CD14-positive monocyte (primary cell): ENCODE measurements around the gene PWWP2B. TPM values are rescaled to one million over a fixed set of nuclear protein-coding genes. Genes with fewer than 3 reads are reported as not detected.
A peak's percentile ranks its signal among the peaks of the same experiment; 100 is the strongest.
"Not testable (repeated sequence)": the region's sequence is repeated elsewhere in the genome, so short reads cannot be mapped to it uniquely, and the experiment has no call there.

Experiments used
- DNase-seq, 3 donors: peaks; one replicate each; pipeline ENCODE4 v3.0.0-alpha.2; 2011 to 2022
- H2AFZ ChIP-seq: 2 replicates; pipeline ENCODE4 v1.6.0; 2012; ENCODE audit warnings: mild to moderate bottlenecking, low read depth, low read length, inconsistent platforms; ENCODE audit not compliant: insufficient read depth, poor library complexity, severe bottlenecking
- H3K27ac ChIP-seq, 2 donors: 1 replicate in 1 of 2; 2 replicates in 1 of 2; pipeline ENCODE4 v1.5.1; 2012 to 2013; ENCODE audit warnings: low read length in 2 of 2, control low read depth in 1 of 2, inconsistent platforms in 1 of 2, low read depth in 1 of 2, mild to moderate bottlenecking in 1 of 2
- H3K27me3 ChIP-seq, 2 donors: one replicate each; pipeline versions ENCODE4 v1.6.0 to v1.6.1; 2011 to 2013; ENCODE audit warnings: low read length in 2 of 2; ENCODE audit not compliant: control insufficient read depth in 2 of 2, insufficient read depth in 2 of 2
- H3K36me3 ChIP-seq, 2 donors: replicated peaks in 1 of 2; 1 replicate in 1 of 2; 2 replicates in 1 of 2; pipeline versions ENCODE4 v1.5.1 to v1.6.1; 2012 to 2013; ENCODE audit warnings: low read length in 2 of 2, control low read depth in 1 of 2, inconsistent platforms in 1 of 2, mild to moderate bottlenecking in 1 of 2; ENCODE audit not compliant: insufficient read depth in 2 of 2, control insufficient read depth in 1 of 2
- H3K4me1 ChIP-seq, 2 donors: 1 replicate in 1 of 2; 2 replicates in 1 of 2; pipeline versions ENCODE4 v1.5.1 to v1.6.1; 2012 to 2013; ENCODE audit warnings: low read length in 2 of 2, control low read depth in 1 of 2, inconsistent platforms in 1 of 2, mild to moderate bottlenecking in 1 of 2, moderate library complexity in 1 of 2; ENCODE audit not compliant: insufficient read depth in 2 of 2, control insufficient read depth in 1 of 2
- H3K4me2 ChIP-seq: replicated peaks from 2 replicates; pipeline ENCODE3; 2012; ENCODE audit warnings: low read length, moderate library complexity, mild to moderate bottlenecking; ENCODE audit not compliant: poor library complexity, severe bottlenecking; ENCODE audit errors: extremely low read depth
- H3K4me3 ChIP-seq, 3 experiments: fragments of 200-600 bp in 1 of 3; sonication (generic) in 1 of 3; replicated peaks in 1 of 3; 1 replicate in 2 of 3; 2 replicates in 1 of 3; pipeline ENCODE4 v1.5.1; 2011 to 2013; ENCODE audit warnings: low read length in 3 of 3, mild to moderate bottlenecking in 3 of 3, control low read depth in 2 of 3, low read depth in 2 of 3, inconsistent platforms in 1 of 3, moderate library complexity in 1 of 3
- H3K79me2 ChIP-seq: 2 replicates; pipeline ENCODE4 v1.6.0; 2012; ENCODE audit warnings: mild to moderate bottlenecking, control low read depth, inconsistent platforms, low read length, moderate library complexity; ENCODE audit not compliant: insufficient read depth
- H3K9ac ChIP-seq: 2 replicates; pipeline ENCODE4 v1.6.0; 2017; ENCODE audit warnings: low read length, mild to moderate bottlenecking; ENCODE audit not compliant: insufficient read depth, poor library complexity, severe bottlenecking
- H3K9me3 ChIP-seq, 2 donors: replicated peaks in 1 of 2; 1 replicate in 1 of 2; 2 replicates in 1 of 2; pipeline versions ENCODE4 v1.5.1 to v1.6.1; 2012 to 2013; ENCODE audit warnings: low read length in 2 of 2, control low read depth in 1 of 2; ENCODE audit not compliant: control insufficient read depth in 1 of 2, insufficient read depth in 1 of 2
- H4K20me1 ChIP-seq: 2 replicates; pipeline ENCODE4 v1.6.0; 2012; ENCODE audit warnings: mild to moderate bottlenecking, low read length, control low read depth, moderate library complexity; ENCODE audit not compliant: insufficient read depth
- H3K27ac Mint-ChIP-seq, 7 donors: one replicate each; pipeline ENCODE4 v1.8.0; 2020; ENCODE audit warnings: mild to moderate bottlenecking in 7 of 7, mixed read lengths in 7 of 7, moderate library complexity in 6 of 7, inconsistent platforms in 2 of 7
- H3K27me3 Mint-ChIP-seq, 3 donors: one replicate each; pipeline ENCODE4 v1.8.0; 2021 to 2022; ENCODE audit warnings: low read depth in 3 of 3, mild to moderate bottlenecking in 3 of 3, mixed read lengths in 3 of 3, moderate library complexity in 3 of 3, inconsistent platforms in 1 of 3
- H3K36me3 Mint-ChIP-seq, 2 donors: one replicate each; pipeline ENCODE4 v1.8.0; 2020; ENCODE audit warnings: mixed read lengths in 2 of 2, inconsistent platforms in 1 of 2, mild to moderate bottlenecking in 1 of 2
- H3K4me1 Mint-ChIP-seq: one replicate; pipeline ENCODE4 v1.8.0; 2020; ENCODE audit warnings: mild to moderate bottlenecking, mixed read lengths
- H3K4me3 Mint-ChIP-seq, 2 donors: one replicate each; pipeline ENCODE4 v1.8.0; 2020; ENCODE audit warnings: mild to moderate bottlenecking in 2 of 2, mixed read lengths in 2 of 2, moderate library complexity in 1 of 2
- H3K9me3 Mint-ChIP-seq, 7 donors: one replicate each; pipeline ENCODE4 v1.8.0; 2020 to 2022; ENCODE audit warnings: mixed read lengths in 7 of 7, mild to moderate bottlenecking in 6 of 7, moderate library complexity in 6 of 7, inconsistent platforms in 2 of 7
- WGBS: methylation state at CpG from one replicate; pipeline ENCODE4 v1.1.5; 2013; ENCODE audit warnings: missing lambda C conversion rate; ENCODE audit not compliant: insufficient coverage; 5-methylcytosine and 5-hydroxymethylcytosine counted together
- intact Hi-C, 2 donors: fragments of 100-400 bp; cut with micrococcal nuclease; formaldehyde crosslinking; loops; one replicate each; pipeline versions ENCODE4 v1.15.0 to v1.15.1; 2023
- polyA plus RNA-seq, 3 donors: library from polyadenylated mRNA; depleted of rRNA in 1 of 3; unstranded in 2 of 3; stranded (reverse) in 1 of 3; fragments of 300-500 nt in 2 of 3; fragments of >200 nt in 1 of 3; fragmentation: Illumina TruSeq in 2 of 3; gene quantifications; 1 replicate in 2 of 3; 2 replicates in 1 of 3; pipeline ENCODE4 v1.2.3, GENCODE V29; 2012 to 2021
- TF ChIP-seq, protein P1 (sequence below): fragments of 200-600 bp; IDR thresholded peaks from one replicate; pipeline ENCODE4 v1.8.0; 2022; ENCODE audit warnings: antibody characterized with exemption, mild to moderate bottlenecking

PWWP2B gene
- polyA plus RNA-seq, 3 donors = 2.4 to 6.9 (median 2.7) TPM

DNA sequence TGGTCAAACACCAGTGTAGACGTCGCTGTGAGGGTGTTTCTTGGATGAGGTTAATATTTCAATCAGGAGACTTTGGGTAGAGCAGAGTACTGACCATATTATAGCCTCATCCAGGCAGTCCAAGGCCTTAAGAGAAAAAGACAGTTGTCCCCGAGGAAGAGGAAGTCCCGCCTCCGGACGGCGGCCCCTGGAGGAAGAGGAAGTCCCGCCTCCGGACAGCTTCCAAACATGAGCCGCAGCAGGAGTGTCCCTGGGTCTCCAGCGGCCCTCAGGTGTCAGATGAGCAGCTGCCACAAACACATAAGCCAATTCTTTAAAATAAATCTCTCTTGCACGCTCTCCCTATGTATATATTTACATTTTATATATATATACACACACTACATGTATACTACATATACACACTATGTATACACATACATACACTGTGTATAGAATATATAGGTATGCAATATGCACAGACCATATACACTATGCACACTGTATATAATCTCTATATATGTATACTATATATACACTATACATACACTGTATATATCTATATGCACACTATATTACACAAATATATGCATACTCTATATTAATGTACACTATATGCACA is 37.5 kb downstream of the PWWP2B start:
- Histone ChIP-seq H2AFZ (peak overlapping the region; percentile 81), H3K36me3 (no peaks in the 10 kb centered on the region), H3K4me3 (peak overlapping the region in 1 of 3 experiments; percentile 34), H3K27me3 (no peaks in the 10 kb centered on the region), H3K4me2 (peak overlapping the region; percentile 38), H3K27ac (peak overlapping the region in 1 of 2 donors; percentile 76), H3K9ac (no peak overlapping the region), H3K9me3 (no peaks in the 10 kb centered on the region), H3K4me1 (peaks cover 12 to 13% of the 10 kb centered on the region in 2 donors), H3K79me2 (no peaks in the 10 kb centered on the region), H4K20me1 (no peaks in the 10 kb centered on the region)
- intact Hi-C loops = loop anchor here in 1 of 2 donors (5.0 kb wide), 1 partner anchor 42 kb away; no protein-coding TSS in a partner anchor
- Mint-ChIP-seq H3K27me3 (peaks cover 0 to 2% (median 2%) of the 10 kb centered on the region in 3 donors), H3K4me1 (peaks cover 15% of the 10 kb centered on the region), H3K36me3 (no peaks in the 10 kb centered on the region), H3K4me3 (peak overlapping the region; percentile 31 to 39), H3K27ac (peak overlapping the region in 6 of 7 donors; percentile 22 to 79 (median 58)), H3K9me3 (no peaks in the 10 kb centered on the region)
- peak; percentile 65 to 78 (median 69) for DNase-seq
- 0% methylated on average over 5 of the region's 12 CpGs for WGBS
- TF ChIP-seq, protein P1, sequence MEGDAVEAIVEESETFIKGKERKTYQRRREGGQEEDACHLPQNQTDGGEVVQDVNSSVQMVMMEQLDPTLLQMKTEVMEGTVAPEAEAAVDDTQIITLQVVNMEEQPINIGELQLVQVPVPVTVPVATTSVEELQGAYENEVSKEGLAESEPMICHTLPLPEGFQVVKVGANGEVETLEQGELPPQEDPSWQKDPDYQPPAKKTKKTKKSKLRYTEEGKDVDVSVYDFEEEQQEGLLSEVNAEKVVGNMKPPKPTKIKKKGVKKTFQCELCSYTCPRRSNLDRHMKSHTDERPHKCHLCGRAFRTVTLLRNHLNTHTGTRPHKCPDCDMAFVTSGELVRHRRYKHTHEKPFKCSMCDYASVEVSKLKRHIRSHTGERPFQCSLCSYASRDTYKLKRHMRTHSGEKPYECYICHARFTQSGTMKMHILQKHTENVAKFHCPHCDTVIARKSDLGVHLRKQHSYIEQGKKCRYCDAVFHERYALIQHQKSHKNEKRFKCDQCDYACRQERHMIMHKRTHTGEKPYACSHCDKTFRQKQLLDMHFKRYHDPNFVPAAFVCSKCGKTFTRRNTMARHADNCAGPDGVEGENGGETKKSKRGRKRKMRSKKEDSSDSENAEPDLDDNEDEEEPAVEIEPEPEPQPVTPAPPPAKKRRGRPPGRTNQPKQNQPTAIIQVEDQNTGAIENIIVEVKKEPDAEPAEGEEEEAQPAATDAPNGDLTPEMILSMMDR = no peak

DNA sequence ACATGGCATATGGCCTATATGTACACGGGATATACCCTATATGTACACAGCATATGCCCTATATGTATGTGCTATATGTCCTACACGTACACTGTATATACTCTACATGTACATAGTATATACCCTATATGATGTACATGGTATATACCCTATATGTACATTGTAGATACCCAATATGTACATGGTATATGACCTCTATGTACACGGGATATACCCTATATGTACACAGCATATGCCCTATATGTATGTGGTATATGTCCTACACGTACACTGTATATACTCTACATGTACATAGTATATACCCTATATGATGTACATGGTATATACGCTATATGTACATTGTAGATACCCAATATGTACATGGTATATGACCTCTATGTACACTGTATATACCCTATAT is 38.3 kb downstream of the PWWP2B start:
- H3K4me3 Mint-ChIP-seq, H3K79me2 ChIP-seq, intact Hi-C loops, H3K36me3 ChIP-seq, H3K36me3 Mint-ChIP-seq, H3K9ac ChIP-seq, H3K9me3 ChIP-seq, H3K4me1 Mint-ChIP-seq, H3K4me2 ChIP-seq, H3K9me3 Mint-ChIP-seq, DNase-seq, H2AFZ ChIP-seq, H3K4me1 ChIP-seq, H3K4me3 ChIP-seq, H3K27me3 Mint-ChIP-seq, H4K20me1 ChIP-seq, H3K27ac ChIP-seq, H3K27ac Mint-ChIP-seq, H3K27me3 ChIP-seq: not testable (repeated sequence)
- WGBS = no CpG with 5 or more reads among the region's 5 CpGs

DNA sequence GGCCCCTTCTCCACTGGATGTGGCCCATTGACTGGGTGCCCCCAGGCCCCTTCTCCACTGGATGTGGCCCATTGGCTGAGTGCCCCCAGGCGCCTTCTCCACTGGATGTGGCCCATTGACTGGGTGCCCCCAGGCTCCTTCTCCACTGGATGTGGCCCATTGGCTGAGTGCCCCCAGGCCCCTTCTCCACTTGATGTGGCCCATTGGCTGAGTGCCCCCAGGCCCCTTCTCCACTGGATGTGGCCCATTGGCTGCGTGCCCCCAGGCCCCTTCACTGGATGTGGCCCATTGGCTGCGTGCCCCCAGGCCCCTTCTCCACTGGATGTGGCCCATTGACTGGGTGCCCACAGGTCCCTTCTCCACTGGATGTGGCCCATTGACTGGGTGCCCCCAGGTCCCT is 39.1 kb downstream of the PWWP2B start:
- DNase-seq, intact Hi-C loops, H3K27me3 ChIP-seq, H3K4me2 ChIP-seq, H3K36me3 Mint-ChIP-seq, H3K79me2 ChIP-seq, H3K4me3 ChIP-seq, H3K9ac ChIP-seq, H3K27me3 Mint-ChIP-seq, H3K9me3 ChIP-seq, H2AFZ ChIP-seq, H3K4me3 Mint-ChIP-seq, H4K20me1 ChIP-seq, H3K27ac ChIP-seq, H3K36me3 ChIP-seq, H3K9me3 Mint-ChIP-seq, H3K4me1 ChIP-seq, H3K4me1 Mint-ChIP-seq, H3K27ac Mint-ChIP-seq: not testable (repeated sequence)
- WGBS = 100% methylated on average over 2 of the region's 3 CpGs
